GM18951 (cell line): Measurements from ENCODE around the gene TECTB.

Experiments
- POLR2A ChIP-seq: IDR thresholded peaks from 4 replicates; pipeline ENCODE4 v1.6.1; 2011; ENCODE audit warnings: mild to moderate bottlenecking; ENCODE audit not compliant: insufficient read length, insufficient read depth; ENCODE audit errors: extremely low read depth
- in situ Hi-C: fragments of 300-500 bp; cut with MboI; formaldehyde crosslinking; loops from one replicate; pipeline ENCODE4 v1.12.0; 2022; ENCODE audit warnings: low sequenced_read_pairs, mixed read lengths, inconsistent platforms; ENCODE audit not compliant: unreplicated experiment

TECTB gene

DNA sequence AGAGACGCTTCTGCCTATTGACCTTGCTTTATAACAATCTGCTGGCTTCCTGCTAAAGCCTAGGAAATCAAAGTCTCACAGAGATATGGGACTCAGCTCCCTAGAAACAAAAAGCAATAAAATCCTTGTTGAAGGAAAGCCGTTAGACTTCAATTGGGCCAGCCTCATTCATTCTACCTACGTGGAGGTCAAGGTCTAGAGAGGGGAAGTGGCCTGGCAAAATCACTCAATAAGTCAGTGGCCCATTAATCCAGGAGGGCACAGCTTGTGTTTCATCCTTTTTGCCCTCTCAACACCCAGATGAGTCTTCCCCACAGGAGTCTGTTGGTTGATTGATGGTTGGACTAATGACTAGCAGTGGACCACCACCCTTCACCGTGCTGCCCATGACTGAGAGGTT, 50.3 kb downstream of the TECTB start:
- TF ChIP-seq POLR2A = no peak
- in situ Hi-C loops = no loop called here

DNA sequence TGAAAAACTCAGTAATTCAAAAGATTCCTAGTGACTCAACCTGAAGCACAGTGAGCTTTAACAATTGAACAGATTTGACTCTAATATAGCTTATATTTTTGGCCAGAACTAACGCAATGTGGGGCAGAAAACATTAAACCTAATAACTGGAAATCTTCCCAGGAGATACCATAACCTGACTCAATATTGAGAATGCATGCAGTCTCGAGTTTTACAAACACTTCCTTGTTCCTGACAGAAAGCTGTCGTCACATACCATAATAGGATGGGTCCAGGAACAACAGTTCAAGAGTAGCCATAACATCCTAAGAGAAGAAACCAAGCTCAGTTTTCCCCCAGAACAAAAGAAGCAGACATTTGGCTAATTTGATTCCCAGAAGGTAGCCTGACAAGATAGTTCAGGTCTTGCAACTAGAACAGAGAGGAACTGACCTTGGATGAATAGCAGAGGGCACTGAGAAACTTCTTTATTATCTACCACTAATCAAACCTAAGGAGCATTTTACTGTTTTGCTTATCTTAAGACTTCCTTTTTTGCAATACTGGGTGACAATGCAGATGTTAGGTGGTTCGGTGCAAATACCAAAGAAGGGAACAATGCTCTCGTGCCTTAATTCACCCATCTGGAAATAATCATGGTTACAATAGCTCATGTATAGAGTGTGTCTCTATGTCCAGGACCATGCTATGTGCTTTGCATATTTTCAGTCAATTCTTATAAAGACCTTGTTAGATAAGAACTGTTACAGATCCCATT, 52.1 kb downstream of the TECTB start:
- in situ Hi-C loops = no loop called here
- no peak for TF ChIP-seq POLR2A

DNA sequence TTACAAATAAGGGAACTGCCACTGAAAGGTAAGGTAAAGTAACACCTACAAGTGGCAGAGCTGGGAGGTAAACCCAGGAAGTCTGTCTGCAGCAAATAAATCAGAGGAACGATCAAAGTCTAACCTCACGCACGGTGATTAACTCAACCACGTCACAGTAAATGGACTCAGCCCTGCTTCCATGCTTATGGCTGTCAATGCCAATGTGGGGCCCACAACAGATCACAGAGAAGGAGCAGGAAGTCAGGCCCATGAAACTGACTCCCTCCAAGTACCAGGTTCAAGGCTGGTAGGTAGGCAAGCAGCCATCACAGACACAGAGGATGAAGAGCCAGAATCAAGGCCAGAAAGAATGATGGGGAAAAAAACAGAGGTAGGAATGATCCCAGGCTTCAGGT, 52.7 kb downstream of the TECTB start:
- TF ChIP-seq POLR2A = no peak
- in situ Hi-C loops = no loop called here

DNA sequence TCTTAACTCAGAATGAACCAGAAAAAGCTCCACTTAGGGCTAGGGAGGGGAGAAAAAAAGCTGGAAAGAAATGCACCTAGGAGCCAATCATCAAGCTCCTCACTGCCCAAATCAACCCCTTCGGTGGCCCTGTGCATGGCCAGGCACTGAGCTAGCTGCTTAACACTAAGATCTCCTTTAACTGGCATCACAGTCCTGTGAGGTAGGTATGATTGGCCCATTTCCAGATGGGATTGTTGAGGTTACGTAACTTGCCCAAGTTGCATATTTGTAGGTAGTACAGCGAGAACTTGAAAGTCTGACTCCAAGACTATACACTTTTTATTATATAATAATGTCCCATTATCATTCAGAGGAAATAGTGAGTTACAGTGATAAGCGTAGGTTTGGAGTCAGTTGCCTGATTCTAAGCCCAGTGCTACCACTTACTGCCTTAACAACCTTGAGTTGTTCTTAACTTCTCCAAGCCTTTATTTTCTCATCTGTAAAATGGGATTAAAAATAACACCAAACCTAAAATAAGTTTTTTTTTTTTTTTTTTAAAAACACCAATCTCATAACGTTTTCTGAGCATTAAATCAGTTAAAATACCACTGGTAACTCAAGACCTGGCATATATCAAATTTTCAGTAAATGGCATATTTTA, 53.5 kb downstream of the TECTB start:
- no peak for TF ChIP-seq POLR2A
- in situ Hi-C loops = no loop called here

DNA sequence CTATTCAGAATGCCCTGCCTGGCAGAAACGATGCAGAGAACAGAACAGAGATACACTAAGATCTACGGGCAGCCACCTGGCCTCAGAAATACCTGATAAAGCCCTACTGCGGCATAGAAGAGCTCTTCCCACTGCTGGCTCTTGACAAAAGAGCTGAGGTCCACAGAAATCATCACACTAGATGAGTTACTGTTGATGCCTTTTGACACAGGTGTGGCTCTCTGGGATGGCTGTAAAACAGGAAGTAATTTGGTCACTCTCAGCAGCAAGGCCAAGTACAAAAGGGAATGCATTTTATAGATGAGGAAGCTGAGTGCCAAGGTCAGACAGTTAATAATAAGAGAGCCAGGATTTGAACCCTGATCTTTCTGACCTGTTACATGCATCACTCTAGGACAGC, 55.8 kb downstream of the TECTB start:
- no peak for TF ChIP-seq POLR2A
- in situ Hi-C loops = no loop called here

DNA sequence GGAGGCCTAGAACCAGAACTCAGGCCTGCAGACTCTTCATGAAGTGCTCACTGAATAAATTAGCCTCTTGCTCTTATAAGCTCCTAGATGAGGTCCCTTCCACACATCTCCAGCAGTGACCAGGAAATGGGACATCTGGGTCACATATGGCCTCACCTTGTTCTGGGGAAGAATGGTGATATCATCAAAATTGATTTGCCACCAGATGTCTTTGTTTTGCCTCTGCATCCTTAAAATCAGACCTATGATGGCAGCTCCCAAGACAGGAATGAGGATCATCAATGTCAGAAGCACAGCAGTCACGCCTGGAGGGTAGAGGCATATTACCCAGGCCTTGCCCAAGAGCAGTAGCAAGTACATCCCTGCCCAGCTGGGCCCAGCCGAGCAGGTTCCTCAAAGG, 57.4 kb downstream of the TECTB start:
- in situ Hi-C loops = no loop called here
- TF ChIP-seq POLR2A = no peak

DNA sequence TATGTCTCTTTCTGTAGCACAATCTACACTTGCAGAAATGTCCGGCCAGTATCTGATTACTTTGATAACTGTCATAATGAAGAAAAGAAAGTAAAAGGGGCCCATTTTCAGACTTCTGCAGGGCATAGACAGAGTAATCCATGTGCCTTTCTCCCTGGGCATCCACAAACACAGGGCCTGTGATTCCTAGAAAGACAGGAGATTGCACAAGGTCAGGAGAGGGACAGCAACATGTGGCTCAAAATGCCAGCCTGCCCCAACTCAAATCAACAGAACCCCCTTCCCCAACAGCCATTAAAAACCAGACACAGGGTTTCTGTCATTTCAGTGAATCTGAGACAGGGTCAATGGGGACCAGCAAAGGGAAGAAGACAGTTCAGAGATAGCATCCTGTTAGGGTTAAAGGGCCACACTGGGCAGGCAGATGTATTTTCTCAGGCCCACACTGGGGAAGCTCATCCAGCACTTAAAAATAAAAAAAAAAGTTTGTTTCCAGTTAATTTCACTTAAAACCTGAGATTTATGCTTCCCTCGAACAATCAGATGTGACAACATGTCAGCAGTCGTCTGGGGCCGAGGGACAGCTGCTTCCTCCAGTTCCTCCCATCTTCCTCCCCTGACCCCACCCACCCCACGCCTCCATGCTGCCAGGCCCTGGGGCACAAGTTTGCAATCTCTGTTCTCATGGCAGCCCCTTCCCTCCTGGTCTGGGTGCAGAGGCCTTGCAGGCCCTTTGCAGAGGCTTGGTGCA, 60.0 kb downstream of the TECTB start:
- in situ Hi-C loops = no loop called here
- TF ChIP-seq POLR2A = no peak

DNA sequence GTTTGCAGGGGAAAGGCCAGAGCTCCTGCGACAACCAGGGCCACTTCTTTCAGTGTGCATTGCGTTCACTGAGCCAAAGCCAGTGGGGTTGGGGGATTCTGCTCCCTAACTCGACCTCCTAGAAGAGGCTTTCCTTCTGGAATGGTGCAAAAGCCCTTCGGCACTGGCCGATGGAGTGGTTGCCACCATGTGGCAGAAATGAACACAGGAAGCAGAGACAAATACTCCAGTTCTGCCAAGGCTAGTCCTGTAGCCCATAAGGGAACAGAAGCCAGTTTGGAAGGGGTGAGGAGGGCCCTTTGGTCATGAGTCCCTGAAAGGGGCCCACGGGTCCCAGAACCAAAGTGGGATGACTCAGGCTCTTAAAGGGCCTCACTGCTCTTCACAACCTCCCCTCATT, 61.1 kb downstream of the TECTB start:
- TF ChIP-seq POLR2A = no peak
- in situ Hi-C loops = no loop called here

DNA sequence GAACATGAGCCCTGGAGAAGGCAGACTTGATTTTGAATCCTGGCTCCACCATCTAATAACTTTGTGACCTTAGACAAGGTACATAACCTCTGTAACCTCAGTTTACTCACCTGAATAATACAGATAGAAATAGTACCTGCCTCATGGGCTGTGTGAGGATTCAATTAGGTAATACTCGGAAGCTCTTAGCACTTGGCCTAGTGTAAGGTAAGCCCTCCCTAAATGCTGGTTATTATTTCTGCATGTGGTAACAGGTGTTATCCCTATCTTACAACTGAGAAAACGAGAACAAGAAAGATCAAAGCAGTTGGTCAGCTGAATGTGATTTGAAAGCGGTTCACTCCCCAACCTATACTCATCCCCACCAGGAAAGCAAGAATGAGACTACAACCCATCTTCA, 62.0 kb downstream of the TECTB start:
- TF ChIP-seq POLR2A = no peak
- in situ Hi-C loops = no loop called here

DNA sequence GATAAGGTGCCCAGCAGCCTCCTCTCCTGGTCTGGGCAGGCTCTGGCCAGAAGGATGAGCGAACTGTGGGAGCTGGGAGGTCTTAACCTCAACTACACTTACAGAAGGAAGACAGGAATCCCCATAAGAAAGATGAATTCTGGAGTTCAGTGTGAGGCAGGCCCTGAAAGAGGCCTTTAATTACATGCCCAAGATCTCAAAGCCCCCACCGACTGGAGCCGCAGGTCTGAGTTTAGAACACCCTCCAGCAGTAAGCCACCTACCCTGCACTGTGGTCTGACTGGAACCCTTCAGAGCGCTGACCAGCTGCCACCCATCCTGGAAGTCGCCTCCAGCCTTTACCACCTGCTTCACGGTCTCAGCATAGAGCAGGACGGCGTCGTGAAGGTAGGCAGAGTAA, 62.5 kb downstream of the TECTB start:
- TF ChIP-seq POLR2A = no peak
- in situ Hi-C loops = no loop called here

DNA sequence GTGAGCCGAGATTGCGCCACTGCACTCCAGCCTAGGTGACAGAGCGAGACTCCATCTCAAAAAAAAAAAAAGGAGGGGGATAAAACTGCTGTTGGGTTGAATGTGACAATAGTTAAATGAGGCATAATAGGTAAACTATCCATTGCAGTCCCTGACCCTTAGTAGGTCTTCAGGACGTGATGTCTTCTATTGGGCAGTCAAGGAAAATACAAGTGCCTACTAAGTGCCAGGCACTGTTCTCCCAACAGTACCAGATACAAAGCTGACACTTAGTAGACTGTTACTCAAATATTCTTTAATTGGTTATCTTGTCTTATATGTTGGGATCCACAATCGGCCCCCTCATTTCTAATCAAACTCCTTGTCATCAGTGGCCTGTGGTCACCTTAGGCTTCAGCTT, 63.6 kb downstream of the TECTB start:
- in situ Hi-C loops = no loop called here
- TF ChIP-seq POLR2A = no peak

DNA sequence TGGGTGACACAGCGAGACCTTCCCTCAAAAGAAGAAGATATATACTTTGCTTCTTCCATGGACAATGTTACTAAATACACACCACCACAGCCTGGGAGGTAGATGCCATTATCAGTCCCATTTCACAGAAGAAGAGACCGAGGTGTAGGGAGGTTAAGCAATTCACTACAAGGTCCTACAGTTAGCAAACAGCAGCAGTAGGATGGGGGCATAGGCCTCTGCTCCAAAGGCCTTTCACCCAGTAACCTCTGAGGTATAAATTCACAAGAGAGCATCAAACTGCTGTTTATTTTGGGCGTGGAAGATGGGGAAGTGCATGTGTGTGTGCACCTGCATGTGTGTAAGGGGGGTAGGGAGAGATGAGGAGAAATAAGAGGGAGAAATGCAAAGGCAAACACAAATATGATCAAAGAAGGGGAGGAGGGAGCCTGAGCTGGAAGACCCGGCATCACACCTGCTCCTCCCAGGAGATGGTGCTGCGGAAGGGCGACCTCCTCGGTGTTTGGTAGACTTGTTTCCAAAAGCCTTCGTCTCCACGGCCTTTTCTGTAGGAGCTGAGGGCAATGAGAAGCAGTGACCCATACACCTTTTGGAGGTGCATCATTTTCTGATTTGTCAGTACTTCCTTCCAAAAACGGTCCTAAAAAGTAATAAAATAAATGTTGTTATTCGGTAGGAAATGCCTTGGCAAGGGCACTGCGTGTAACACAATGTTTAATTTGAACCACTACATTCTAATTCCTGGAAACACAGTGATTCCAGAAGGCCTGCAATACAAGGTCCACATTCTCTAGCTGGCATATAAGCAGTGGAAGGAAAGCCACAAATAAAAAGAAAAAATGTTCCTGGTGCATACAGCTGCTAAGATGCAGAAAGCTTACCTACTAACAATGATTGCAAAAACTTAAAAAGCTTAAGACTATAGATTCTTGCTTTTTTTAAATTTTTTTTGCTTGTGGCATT, 64.8 kb downstream of the TECTB start:
- in situ Hi-C loops = no loop called here
- TF ChIP-seq POLR2A = no peak

DNA sequence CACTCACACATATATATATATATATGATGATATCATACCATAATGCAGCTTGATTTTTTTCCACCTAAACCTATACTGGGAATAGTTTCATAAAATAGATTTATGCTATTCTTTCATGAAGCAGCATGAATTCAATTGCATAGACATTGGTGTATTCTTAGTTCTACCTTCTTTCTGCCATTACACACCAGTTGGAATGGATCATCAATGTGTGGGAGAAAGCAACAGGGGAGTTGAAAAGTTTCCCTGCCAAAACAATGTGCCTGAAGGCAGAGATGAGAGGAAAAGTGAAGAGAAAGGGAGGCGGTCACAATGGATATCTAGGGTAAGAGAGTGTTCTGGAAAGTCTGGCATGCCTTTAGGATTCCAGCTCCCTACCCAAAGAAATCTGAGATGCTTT, 65.6 kb downstream of the TECTB start:
- in situ Hi-C loops = no loop called here
- TF ChIP-seq POLR2A = no peak
